GM19035 (cell line): ENCODE measurements around the gene ZFYVE16.
A peak's percentile ranks its signal among the peaks of the same experiment; 100 is the strongest.
"Not testable (repeated sequence)": the region's sequence is repeated elsewhere in the genome, so short reads cannot be mapped to it uniquely, and the experiment has no call there.

Experiments
- ATAC-seq: cut with Tn5 transposase; IDR thresholded peaks from one replicate; pipeline ENCODE4 v1.9.1; 2021; ENCODE audit not compliant: unreplicated experiment

The ZFYVE16 gene

DNA sequence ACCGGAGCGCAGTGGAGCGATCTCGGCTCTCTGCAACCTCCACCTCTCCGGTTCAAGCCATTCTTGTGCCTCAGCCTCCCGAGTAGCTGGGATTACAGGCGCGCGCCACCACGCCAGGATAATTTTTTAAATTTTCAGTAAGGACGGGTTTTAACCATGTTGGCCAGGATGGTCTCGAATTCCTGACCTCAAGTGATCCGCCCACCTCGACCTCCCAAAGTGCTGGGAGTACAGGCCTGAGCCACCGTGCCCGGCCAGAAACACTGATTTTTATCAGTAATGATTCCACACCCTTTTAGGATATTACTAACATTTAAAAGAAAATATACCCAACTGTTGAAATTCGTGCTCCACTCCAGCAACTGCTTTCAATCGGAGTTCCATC, 79.6 kb downstream of the ZFYVE16 start:
- ATAC-seq = no peak

DNA sequence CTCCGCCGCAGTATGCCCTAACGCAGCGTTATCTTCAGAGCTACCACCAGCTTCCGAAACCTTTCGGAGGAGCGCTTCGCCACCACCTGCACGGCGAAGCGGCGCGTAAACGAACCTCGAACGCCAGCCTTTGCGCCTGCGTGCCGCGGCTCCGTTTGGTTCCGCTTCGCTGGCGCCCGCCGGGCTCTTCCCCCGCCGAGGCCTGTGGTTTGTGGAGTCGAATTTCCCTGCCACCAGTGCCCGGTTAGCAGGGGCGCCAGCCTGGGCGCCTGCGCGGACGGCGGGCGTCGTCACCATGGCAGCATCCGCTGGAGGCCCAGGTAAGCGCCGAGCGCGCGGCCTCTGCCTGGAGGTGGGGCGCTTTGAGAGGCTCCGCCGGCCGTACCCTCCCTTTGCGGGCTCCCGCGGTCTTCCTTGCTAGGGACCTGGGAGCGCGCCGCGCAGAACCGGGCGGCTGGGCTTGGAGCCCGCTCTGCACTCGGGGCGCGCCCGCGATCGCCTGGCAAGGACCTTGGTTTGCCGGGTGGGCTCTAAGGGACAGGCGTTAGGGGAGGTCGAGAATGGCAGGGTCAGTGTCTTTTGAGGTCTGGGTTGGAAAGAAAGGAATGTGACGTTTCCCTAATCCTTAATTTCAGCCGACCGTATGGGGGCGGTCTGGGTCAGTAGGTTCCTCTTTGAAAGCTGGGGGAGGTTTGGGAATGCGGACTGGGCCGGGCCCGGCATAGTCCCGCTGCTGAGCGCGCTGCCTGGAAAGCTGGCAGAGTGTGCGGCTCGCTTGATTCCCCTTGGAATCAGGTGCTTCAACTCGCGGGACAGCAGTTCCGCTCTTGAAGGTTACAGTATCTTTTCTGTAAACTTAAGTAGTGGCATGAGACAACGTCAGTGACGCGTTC, 80.2 kb downstream of the ZFYVE16 start, which contains the start of gene FAM151B:
Gene FAM151B, plus strand, starts transcription at position 272 of the 893 bp plus-strand sequence. Its CDS starts 24 bp downstream, at position 296.
- peak; percentile 88 for ATAC-seq

DNA sequence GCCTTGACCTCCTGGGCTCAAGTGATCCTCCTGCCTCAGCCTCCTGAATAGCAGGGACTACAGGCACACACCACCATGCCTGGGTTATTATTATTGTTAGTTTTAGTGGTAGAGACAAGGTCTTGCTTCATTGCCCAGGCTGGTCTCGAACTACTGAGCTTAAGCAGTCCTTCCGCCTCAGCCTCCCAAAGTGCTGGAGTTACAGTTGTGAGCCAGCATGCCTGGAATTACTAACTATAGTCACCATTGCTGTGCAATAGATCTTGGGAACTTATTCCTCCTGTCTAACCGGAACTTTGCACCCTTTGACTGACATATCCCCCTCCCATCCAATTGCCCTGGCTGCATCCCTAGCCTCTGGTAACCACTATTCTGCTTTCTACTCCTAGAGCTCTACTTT, 83.4 kb downstream of the ZFYVE16 start:
- ATAC-seq = no peak

DNA sequence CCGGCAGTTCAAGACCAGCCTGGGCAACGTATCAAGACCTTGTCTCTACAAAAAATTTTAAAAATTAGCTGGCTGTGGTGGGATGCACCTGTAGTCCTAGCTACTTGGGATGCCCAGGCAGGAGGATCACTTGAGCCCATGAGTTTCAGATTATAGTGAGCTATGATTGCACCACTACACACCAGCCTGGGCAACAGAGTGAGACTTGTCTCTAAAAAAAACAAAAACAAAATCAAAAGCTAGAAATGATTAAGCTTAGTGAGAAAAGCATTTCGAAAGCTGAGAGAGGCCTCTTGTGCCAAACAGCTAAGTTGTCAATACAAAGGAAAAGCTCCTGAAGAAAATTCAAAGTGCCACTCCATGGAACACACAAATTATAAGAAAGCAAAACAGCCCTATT, 84.9 kb downstream of the ZFYVE16 start:
- ATAC-seq = no peak

DNA sequence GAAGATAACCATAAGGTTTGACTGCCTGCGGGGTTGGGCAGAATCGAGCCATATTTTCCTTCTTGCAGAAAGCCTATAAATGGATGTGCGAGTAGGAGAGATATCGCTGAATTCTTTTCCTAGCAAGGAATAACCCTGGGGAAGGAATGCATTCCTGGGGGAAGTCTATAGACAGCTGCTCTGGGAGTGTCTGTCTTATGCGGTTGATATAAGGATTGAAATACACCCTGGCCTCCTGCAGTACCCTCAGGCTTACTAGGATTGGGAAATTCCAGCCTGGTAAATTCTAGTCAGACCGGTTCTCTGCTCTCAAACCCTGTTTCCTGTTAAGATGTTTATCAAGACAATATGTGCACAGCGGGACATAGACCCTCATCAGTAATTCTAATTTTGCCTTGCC, 85.6 kb downstream of the ZFYVE16 start:
- not testable (repeated sequence) for ATAC-seq

DNA sequence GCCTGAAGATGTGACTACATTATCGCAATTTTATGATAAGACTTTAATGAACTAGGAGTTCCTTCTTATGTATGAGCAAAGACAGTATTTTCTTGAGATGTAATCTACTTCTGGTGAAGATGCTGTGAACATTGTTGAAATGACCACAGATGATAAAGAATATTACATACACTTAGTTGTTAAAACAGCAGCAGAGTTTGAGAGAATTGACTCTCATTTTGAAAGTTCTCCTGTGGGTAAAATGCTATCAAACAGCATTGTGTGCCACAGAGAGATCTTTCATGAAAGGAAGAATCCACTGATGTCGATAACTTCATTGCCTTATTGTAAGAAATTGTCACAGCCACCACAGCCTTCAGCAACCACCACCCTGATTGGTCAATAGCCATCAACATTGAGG, 88.0 kb downstream of the ZFYVE16 start:
- no peak for ATAC-seq

DNA sequence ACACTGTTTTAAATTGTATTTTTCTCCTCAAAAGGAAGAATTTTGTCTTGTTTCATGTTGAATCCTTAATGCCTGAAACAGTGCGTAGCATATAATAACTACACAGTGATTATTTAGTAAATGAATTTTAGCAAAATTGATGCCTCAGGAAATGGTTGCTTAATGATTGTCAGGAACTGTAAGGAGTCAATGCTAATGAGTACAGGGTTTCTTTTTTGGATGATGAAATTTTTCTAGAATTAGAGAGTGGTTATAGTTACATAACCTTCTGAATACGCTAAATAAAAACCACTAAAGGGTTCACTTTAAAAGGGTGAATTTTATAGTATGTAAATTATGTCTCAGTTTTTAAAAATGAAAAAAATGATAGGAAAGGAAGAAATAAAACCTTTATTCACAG, 94.9 kb downstream of the ZFYVE16 start:
- ATAC-seq = no peak

DNA sequence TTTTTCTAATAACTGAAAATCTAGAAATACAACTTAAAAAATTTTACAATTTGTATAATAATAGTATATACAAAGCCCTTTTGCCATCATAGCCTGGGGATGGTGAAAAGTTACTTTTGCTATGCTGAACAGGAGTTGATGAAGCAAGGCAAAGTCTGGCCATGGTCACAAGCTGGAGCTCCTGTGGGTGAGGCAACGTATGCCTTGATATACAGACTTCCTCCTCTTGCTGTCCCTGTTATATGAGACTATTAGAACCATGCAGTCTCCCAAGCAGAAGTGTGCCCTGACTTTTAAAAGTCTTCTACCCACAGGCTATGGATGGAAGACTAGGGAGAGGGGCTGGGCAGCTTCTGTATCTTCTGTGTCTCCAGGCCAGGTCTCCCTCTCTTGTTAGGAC, 95.8 kb downstream of the ZFYVE16 start:
- ATAC-seq = no peak

DNA sequence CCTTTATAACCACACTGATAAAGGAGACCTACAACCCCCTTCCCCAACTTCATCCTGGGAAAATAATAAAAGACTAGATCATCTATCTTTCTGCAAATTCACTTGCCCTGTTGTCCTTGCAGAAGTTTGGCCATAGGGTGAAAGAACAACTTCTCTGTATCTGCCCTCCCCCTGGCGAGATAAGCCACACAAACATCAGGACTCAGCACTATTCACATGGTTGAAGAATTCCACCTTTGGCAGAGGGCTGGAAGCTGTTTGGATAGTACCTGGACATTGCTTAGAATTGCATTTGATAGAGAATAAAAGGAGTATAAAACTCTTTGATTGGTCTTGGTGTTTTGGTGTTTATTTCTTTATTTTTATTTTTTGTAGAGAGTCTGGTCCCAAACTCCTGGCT, 97.0 kb downstream of the ZFYVE16 start:
- no peak for ATAC-seq

DNA sequence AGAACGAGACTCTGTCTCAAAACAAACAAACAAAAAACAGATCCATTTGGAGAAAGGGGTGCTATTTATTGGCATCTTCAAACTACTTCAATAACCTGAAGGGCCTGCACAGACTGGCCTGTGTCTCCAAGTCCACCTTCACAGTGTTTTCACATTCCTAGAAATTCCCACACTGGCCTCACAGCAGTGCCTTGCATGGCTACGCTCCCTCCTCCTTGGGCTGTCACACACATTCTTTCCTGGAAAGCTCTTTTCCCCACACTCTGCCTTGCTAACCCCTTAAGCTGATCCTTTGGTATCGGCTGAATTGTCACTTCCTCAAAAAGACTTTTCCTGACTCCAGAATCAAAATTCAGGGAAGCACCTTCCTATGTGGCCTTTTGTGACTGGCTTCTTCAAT, 99.8 kb downstream of the ZFYVE16 start:
- no peak for ATAC-seq

DNA sequence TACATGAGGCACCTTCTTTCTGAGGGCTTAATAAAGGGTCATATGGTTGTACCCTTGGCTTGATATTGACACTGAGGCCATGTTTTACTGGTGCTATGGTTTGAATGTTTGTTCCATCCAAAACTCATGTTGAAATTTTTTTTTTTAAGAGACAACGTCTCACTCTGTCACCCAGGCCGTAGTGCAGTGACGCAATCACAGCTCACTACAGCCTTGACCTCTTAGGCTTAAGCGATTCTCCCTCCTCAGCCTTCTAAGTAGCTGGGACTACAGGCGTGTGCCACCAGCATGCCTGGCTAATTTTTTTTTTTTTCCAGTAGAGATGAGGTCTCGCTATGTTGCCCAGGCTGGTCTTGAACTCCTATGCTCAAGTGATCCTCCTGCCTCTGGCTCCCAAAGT, 101.0 kb downstream of the ZFYVE16 start:
- no peak for ATAC-seq

DNA sequence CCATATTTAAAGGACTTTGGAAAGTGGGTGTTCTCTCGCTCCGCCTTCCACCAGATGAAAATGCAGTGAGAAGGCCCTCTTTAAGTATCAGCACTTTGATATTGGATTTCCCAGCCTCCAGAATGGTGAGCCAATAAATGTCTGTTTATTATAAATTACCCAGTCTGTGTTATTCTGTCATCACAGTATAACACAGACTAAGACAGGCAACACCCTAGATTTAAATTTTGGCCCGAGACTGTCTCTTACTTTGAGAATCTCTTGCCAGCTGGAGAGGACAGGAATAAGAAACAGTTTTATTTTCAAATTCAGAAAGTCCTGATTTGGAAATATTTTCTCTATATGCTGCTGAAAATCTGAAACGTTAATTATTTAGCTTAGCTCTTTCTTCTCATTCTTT, 101.5 kb downstream of the ZFYVE16 start:
- no peak for ATAC-seq

DNA sequence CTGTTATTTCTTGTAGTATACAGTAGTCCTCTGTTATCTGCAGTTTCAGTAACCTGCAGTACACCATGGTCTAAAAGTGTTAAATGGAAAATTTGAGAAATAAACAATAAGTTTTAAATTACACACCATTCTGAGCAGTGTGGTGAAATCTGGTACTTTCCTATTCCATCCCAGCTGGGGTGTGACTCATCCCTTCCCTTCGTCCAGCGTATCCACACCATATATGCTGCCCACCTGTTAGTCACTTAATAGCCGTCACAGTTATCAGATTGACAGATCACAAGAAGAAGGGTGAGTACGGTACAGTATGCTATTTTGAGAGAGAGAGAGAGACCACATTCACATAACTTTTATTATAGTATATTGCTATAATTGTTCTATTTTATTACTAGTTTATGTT, 109.0 kb downstream of the ZFYVE16 start:
- no peak for ATAC-seq
